ENCODE measurements around the gene CRYBB2.
"Not testable (repeated sequence)": the region's sequence is repeated elsewhere in the genome, so short reads cannot be mapped to it uniquely, and the experiment has no call there.

Gene CRYBB2

DNA sequence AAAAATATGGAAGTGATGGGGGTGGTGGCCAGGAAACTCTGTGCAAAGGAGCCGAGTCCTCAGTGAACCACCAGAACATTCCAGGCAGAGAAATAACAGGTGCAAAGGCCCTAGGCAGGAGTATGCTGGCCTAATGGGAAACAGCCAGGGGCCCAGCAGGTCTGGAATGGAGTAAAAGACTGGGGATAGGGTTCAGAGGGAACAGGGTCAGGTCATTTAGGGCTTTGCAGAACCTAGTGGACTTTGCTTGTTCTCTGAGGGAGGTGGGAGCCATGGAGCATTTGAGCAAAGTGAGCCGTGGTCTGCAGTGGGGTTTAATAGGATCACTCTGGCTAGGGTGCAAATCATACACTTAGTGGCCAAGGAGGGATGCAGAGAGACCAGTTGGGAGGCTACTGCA is 11.1 kb upstream of the CRYBB2 start:
- H3K9me3 Mint-ChIP-seq, result peaks cover 5% of the 10 kb centered on the region
- no peaks in the 10 kb centered on the region for H3K4me1 Mint-ChIP-seq
- no peak for ATAC-seq
- no peak overlapping the region for H3K4me3 Mint-ChIP-seq
- no peaks in the 10 kb centered on the region for H3K36me3 Mint-ChIP-seq
- H3K27me3 Mint-ChIP-seq, result peaks cover 18% of the 10 kb centered on the region
- H3K27ac Mint-ChIP-seq, result no peak overlapping the region

DNA sequence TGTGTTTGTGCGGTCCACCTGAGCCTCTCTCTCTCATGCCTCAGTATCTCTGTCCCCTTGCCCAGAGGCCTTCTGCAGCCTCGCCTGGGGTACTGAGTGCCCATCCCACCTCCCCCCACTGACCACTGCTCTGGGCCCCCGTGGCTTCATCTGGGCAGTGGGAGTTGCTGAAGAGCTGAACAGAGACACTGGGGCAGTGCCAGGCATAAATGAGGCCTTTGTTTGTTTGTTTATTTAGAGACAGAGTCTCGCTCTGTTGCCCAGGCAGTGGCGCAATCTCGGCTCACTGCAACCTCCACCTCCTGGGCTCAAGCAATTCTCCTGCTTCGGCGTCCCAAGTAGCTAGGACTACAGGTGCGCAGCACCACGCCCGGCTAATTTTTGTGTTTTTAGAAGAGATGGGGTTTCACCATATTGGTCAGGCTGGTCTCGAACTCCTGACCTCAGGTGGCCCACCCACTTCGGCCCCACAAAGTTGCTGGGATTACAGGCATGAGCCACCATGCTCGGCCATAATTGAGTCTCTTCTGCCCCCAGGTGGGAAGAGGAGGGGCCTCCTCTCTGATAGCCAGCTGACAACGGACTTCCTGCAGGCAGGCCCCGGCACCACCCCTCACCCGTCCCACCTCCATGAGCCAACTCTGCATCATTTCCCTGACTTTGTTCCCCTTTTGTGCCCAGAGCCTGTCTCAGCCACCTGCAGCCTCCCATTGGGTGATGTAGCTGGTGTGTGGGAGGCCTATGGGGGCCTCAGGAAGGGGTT is 10.5 kb upstream of the CRYBB2 start:
- H3K4me1 Mint-ChIP-seq, result no peaks in the 10 kb centered on the region
- H3K9me3 Mint-ChIP-seq, result peaks cover 10% of the 10 kb centered on the region
- no peaks in the 10 kb centered on the region for H3K36me3 Mint-ChIP-seq
- no peak overlapping the region for H3K4me3 Mint-ChIP-seq
- peaks cover 18% of the 10 kb centered on the region for H3K27me3 Mint-ChIP-seq
- no peak overlapping the region for H3K27ac Mint-ChIP-seq
- ATAC-seq, result no peak

DNA sequence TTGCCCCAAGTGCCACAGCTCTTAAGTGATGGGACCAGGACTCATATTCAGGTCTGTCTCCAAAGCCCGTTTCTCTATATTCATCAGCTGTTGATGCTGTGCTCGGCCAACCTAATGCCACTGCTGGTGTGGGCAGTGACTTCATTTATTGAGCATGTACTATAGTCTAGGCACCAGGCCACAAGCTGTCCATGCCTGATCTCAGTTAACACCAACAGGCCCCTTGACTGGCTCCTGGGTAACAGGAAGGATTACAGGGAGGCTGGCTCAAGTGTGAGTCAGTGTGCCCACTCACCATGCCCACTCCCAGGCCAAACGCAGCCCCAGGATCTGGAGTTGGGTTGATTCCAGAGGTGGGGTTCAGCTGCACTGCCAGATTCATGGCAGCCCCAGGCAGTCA is 8.6 kb upstream of the CRYBB2 start:
- no peak for ATAC-seq
- no peak overlapping the region for H3K27ac Mint-ChIP-seq
- no peaks in the 10 kb centered on the region for H3K4me1 Mint-ChIP-seq
- no peaks in the 10 kb centered on the region for H3K36me3 Mint-ChIP-seq
- peaks cover 18% of the 10 kb centered on the region for H3K27me3 Mint-ChIP-seq
- H3K9me3 Mint-ChIP-seq, result peaks cover 10% of the 10 kb centered on the region
- H3K4me3 Mint-ChIP-seq, result no peak overlapping the region

DNA sequence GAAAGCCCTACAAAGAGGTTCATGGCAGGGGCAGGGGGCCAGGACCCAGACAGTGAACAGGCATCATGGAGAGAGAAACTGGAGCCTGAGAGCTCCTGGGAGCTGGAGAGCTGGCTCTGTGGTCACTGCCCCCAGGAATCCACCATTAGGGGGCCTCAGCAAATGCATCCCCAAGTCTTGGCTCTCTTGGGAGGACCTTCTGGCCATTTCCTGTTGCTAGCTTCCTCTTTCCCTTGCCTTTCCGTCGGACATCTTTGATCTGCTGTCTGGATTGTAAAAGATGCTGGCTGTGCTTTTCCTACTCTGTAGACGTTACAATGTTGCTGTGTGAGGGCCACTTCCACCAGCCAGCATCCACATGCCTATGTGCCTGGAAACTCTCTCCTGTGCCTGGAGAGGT is 7.1 kb upstream of the CRYBB2 start:
- Mint-ChIP-seq H3K36me3 (no peaks in the 10 kb centered on the region), H3K27ac (no peak overlapping the region), H3K4me3 (no peak overlapping the region), H3K4me1 (no peaks in the 10 kb centered on the region), H3K27me3 (peaks cover 19% of the 10 kb centered on the region), H3K9me3 (peaks cover 10% of the 10 kb centered on the region)
- no peak for ATAC-seq

DNA sequence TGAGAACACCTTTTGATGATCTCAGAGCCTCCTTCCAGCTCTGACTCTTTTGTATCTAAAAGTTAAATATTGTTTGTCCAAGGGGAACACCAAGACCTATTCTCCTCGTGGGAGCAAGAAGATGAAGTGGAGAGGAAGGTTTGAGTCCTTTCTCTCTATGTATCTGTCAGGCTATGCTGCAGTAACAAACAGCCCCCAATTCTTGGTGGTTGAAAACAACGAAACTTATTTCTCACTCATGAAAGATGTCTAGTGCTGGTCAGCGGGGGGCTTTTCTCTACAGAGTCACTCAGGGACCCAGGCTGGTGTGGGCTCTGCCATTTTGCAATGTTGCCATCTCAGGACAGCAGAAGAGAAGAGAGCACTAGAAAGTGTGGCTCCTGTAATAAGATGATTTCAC is 6.2 kb upstream of the CRYBB2 start:
- Mint-ChIP-seq H3K27ac (no peak overlapping the region), H3K4me3 (no peak overlapping the region), H3K27me3 (peaks cover 19% of the 10 kb centered on the region), H3K4me1 (no peaks in the 10 kb centered on the region), H3K36me3 (no peaks in the 10 kb centered on the region), H3K9me3 (peaks cover 4% of the 10 kb centered on the region)
- no peak for ATAC-seq

DNA sequence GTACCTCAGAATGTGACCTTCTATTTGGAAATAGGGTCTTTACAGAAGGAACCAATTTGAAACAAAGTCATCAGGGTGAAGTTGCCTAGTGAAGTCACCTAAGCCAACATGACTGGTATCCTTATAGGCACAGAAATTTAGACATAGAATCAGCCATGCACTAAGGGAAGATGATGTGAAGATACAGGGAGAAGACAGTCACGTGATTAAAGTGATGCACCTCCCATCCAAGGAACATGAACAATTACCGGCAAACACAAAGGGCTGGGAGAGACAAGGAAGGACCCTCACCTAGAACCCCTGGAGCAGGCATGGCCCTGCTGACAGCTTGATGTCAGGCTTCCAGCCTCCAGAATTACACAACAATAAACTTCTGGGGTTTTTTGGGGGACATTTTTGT is 3.2 kb upstream of the CRYBB2 start:
- Mint-ChIP-seq H3K36me3 (no peaks in the 10 kb centered on the region), H3K27me3 (peaks cover 17% of the 10 kb centered on the region), H3K9me3 (peaks cover 4% of the 10 kb centered on the region), H3K27ac (no peak overlapping the region), H3K4me1 (no peaks in the 10 kb centered on the region), H3K4me3 (no peak overlapping the region)
- ATAC-seq, result no peak

DNA sequence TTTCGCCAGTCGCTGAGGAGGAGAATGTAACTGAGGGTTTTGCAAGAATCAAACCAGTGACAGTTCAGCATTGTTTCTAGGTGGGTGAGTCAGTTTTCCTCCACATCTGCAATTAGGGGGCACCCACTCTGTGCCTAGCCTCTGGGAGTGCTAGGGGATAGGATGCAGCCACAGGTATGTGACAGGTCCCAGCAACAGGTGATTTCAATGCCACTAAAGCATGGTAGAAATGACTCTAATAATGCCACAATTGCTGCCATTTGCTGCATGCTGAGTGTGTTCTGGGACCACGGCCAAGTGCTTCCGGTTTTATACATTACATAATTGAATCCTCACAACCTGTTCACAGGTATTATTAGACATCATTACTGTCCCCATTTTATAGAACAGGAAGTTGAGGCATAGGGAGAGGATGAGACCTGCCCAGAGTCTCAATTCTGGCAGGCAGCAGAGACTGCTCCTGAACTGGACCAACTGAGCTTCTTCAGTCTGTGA is 556 bp downstream of the CRYBB2 start:
- Mint-ChIP-seq H3K36me3 (no peaks in the 10 kb centered on the region), H3K27me3 (peaks cover 29% of the 10 kb centered on the region), H3K4me3 (no peak overlapping the region), H3K9me3 (no peaks in the 10 kb centered on the region), H3K4me1 (no peaks in the 10 kb centered on the region), H3K27ac (no peak overlapping the region)
- no peak for ATAC-seq

DNA sequence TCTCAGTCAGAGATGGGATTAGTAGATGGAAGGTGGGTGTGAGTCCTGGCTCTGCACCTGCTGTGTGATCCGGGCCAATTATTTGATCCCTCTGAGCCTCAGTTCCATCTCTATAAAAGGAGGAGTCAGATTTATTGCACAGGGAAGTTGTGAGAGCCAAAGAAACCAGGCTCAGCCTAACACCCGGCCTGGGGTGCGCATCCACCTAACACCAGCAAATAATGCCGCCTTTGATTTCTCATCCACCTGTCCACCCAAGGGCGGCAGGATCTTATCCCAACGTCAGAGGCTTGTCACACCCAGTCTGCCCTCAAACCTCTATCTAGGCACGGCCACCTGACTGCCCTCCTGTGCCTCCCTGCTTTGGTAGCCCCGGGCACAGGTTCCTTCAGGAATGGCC is 2.4 kb downstream of the CRYBB2 start:
- Mint-ChIP-seq H3K27me3 (peaks cover 29% of the 10 kb centered on the region), H3K4me1 (no peaks in the 10 kb centered on the region), H3K36me3 (no peaks in the 10 kb centered on the region), H3K9me3 (no peaks in the 10 kb centered on the region), H3K4me3 (no peak overlapping the region), H3K27ac (no peak overlapping the region)
- ATAC-seq, result no peak

DNA sequence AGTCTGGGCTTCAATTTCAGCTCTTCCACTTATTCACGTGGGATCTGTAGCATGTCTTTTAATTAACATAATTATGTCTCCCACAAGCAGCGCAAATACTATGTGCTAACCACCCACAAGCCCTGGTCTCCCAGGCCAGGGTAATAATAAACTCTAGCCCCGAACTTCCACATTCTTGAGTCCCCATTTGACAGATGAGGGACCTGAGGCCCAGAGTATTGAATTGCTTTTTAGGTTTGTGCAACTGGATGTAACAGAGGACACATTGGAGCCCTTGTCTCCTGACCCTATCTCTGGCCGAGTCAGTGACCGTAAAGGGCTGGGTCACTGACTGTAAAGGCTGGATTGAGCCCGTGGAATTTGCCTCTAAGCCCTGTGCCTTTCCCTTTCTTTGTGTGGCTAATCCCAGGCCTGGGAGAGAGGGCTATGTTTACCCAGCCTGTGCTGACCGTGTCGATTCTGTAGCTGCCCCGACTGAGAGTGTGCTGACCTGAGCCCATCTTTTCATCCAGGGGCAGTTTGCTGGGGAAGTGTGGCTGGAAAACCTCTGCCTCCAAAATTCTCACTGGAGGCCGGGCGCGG is 3.9 kb downstream of the CRYBB2 start:
- Mint-ChIP-seq H3K4me1 (no peaks in the 10 kb centered on the region), H3K27me3 (peaks cover 18% of the 10 kb centered on the region), H3K36me3 (no peaks in the 10 kb centered on the region), H3K27ac (no peak overlapping the region), H3K9me3 (no peaks in the 10 kb centered on the region), H3K4me3 (no peak overlapping the region)
- no peak for ATAC-seq

DNA sequence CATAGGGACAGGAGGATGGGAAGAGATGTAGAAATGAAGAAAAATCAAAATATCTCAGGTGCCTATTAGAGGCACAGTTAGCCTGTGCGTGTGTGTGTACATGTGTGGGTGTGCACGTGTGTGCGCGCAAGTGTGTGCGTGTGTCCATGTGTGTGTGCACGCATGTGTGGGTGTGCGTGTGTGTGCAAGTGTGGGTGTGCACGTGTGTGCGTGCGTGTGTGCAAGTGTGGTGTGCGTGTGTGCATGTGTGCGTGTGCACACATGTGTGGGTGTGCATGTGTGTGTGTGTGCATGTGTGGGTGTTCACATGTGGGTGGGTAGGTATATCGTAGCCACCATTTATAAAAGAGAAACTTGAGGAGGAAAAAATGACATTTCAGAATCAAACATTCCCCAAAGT is 9.4 kb downstream of the CRYBB2 start:
- no peaks in the 10 kb centered on the region for H3K4me1 Mint-ChIP-seq

DNA sequence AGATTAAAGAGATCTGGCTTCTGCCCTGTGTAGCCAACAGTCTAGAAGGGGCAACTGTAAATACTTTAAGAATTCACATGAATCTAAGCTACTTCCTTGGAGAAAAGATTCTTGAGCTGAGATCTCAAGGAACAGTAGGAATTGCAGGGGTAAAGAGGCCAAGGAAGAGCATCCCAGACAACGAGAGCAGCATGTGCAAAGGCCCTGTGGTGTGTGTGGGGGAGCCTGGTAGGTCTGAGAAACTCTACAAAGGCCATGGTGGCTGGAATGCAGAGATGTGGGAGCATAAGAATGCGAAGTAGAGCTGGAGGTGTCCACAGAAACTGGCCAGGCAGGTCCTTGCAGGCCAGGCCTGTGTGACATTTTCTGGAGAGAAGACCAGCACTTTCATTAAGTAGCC is 11.3 kb downstream of the CRYBB2 start:
- peaks cover 48% of the 10 kb centered on the region for H3K27me3 Mint-ChIP-seq
- H3K4me1 Mint-ChIP-seq, H3K36me3 Mint-ChIP-seq, H3K27ac Mint-ChIP-seq, H3K9me3 Mint-ChIP-seq, H3K4me3 Mint-ChIP-seq, ATAC-seq: not testable (repeated sequence)

More for the DNA sequence above, 9.4 kb downstream of the CRYBB2 start:
- H3K4me3 Mint-ChIP-seq, result no peak overlapping the region
- H3K9me3 Mint-ChIP-seq, result no peaks in the 10 kb centered on the region
- no peaks in the 10 kb centered on the region for H3K36me3 Mint-ChIP-seq
- peaks cover 32% of the 10 kb centered on the region for H3K27me3 Mint-ChIP-seq
- peak; percentile 26 for ATAC-seq
- no peak overlapping the region for H3K27ac Mint-ChIP-seq

DNA sequence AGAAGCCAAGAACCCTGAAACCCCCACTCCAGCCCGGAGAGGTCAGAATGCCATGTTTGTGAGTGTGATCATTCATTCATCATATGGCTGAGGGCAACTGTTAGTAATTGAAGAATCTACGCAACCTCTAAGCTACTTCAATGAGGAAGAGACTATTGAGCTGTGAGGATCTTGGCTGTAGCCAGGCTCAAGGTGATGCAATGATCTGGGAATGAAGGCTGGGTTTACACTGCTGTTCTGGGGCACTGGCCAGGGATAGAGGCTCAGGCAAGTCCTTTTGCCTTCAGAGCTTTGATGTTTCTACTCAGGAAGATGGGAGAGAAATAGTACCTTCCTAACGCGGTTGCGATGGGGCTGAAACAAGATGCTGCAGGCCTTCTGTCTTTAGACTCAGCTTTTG is 12.9 kb downstream of the CRYBB2 start:
- H3K4me1 Mint-ChIP-seq, result peaks cover 13% of the 10 kb centered on the region
- H3K9me3 Mint-ChIP-seq, result no peaks in the 10 kb centered on the region
- no peak overlapping the region for H3K4me3 Mint-ChIP-seq
- peaks cover 58% of the 10 kb centered on the region for H3K27me3 Mint-ChIP-seq
- no peak for ATAC-seq
- no peak overlapping the region for H3K27ac Mint-ChIP-seq
- H3K36me3 Mint-ChIP-seq, result no peaks in the 10 kb centered on the region

DNA sequence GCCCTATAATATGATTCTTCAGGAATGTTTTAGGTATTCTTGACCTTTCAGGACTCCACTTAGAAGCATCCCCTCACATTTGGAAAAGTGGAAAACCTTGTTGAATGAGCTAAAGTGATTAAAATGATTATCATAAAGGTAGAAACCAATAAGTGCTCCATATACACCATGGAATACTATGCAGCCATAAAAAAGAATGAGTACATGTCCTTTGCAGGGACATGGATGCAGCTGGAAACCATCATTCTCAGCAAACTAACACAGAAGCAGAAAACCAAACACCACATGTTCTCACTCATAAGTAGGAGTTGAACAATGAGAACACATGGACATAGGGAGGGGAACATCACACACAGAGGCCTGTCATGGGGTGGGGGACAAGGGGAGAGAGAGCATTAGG is 14.3 kb downstream of the CRYBB2 start:
- H3K36me3 Mint-ChIP-seq, H3K27ac Mint-ChIP-seq, ATAC-seq, H3K4me3 Mint-ChIP-seq, H3K9me3 Mint-ChIP-seq: not testable (repeated sequence)
- Mint-ChIP-seq H3K4me1 (peaks cover 17% of the 10 kb centered on the region), H3K27me3 (peaks cover 64% of the 10 kb centered on the region)

DNA sequence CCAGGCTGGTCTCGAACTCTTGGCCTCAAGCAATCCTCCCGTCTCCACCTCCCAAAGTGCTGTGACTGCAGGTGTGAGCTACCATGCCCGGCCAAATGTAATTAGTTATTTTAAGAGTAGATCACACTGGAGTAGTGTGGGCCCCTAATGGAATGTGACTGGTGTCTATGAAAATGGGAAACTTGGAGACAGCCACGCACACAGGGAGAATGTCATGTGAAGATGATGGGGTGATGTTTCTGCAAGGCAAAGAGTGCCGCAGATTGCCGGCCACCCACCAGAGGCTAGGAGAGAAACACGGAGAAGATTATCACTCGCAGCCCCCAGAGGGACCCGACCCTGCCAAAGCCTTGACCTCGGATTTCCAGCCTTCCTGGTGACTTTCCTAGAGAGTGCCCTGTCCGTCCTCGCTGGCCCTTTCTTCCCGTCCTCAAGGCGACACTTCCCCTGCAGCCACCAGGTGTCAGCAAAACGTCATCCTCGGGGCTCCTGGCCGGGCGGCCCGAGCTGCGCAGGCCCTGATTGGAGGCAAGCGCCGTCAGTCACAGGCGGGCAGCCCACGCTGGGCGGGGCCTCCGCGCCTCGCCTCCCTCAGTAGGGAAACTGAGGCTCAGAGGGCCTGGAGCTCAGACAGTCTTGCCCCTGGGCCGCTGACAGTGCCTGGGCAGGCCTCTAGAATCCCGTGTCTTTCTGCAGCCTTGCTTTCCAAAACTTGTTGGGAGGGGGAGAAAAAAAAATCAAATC is 16.3 kb downstream of the CRYBB2 start:
- H3K27me3 Mint-ChIP-seq, result peaks cover 63% of the 10 kb centered on the region
- no peaks in the 10 kb centered on the region for H3K36me3 Mint-ChIP-seq
- peaks cover 17% of the 10 kb centered on the region for H3K4me1 Mint-ChIP-seq
- ATAC-seq, result peak; percentile 80
- H3K9me3 Mint-ChIP-seq, result no peaks in the 10 kb centered on the region
- peak overlapping the region; percentile 13 for H3K27ac Mint-ChIP-seq
- H3K4me3 Mint-ChIP-seq, result no peak overlapping the region

DNA sequence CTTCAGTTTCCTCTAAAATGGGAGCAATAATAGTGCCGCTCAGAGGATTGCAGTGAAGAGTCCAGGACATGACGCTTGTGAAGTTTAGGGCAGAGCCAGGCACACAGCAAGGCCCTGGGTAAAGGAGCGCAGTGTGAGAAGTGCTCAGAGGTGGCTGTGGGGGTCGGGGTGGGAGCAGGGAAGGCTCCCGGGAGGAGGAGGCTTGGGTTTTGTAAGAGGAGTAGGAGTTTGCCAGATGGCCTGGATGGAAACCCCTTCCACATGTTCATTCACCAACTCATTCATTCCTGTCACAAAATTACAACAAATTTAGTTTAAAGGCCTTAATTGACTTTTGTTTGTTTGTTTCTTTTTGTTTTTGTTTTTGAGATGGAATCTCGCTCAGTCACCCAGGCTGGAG is 17.0 kb downstream of the CRYBB2 start:
- Mint-ChIP-seq H3K4me3 (no peak overlapping the region), H3K27me3 (peaks cover 56% of the 10 kb centered on the region)

DNA sequence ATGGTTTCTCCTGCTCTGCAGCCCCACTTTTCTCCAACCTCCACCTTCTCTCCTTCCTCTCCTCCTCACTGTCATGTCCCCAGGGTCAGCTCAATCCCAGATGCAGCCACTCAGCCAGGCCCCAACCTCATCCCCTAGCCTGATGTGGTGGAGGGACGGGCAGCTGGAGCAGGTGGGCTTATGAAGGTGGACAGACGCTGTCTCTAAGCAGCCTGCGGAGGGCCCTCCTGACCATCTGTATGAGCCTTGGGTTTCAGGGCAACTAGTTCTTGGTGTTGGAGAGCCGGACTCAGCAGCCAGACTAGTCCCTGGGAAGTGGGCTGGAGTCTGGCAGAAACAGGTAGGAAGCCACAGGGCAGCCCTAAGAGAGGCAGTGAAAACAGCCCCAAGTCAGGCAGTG is 18.1 kb downstream of the CRYBB2 start:
- Mint-ChIP-seq H3K4me1 (peaks cover 17% of the 10 kb centered on the region), H3K9me3 (no peaks in the 10 kb centered on the region), H3K4me3 (no peak overlapping the region), H3K27ac (no peak overlapping the region), H3K36me3 (no peaks in the 10 kb centered on the region), H3K27me3 (peaks cover 45% of the 10 kb centered on the region)
- no peak for ATAC-seq

More for the DNA sequence above, 17.0 kb downstream of the CRYBB2 start:
- Mint-ChIP-seq H3K27ac (no peak overlapping the region), H3K36me3 (no peaks in the 10 kb centered on the region), H3K4me1 (peaks cover 17% of the 10 kb centered on the region), H3K9me3 (no peaks in the 10 kb centered on the region)
- no peak for ATAC-seq

Measured in stimulated activated memory B cell treated with anti-CD40 and anti-IgM and Interleukin-4, amounts not matched to agents 10 μg/mL and 1 μg/mL and 100 μg/mL, for 72 hours (primary cell).